Measurements from ENCODE around the gene UPB1.

DNA sequence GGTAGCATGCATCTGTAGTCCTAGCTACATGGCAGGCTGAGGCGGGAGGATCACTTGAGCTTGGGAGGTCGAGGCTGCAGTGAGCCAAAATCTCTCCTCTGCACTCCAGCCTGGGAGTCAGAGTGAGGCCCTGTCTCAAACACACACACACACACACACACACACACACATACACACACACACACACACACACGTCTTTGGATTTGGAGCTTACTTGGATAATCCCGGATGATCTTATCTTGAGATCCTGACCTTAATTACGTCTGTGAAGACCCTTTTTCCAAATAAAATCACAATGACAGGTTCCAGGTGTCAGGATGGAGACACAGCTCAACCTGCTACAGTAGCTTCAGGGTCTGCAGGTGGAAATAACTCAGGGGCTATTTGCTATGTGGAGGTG is 1.1 kb downstream of the UPB1 start:
- TF ChIP-seq, protein P1, sequence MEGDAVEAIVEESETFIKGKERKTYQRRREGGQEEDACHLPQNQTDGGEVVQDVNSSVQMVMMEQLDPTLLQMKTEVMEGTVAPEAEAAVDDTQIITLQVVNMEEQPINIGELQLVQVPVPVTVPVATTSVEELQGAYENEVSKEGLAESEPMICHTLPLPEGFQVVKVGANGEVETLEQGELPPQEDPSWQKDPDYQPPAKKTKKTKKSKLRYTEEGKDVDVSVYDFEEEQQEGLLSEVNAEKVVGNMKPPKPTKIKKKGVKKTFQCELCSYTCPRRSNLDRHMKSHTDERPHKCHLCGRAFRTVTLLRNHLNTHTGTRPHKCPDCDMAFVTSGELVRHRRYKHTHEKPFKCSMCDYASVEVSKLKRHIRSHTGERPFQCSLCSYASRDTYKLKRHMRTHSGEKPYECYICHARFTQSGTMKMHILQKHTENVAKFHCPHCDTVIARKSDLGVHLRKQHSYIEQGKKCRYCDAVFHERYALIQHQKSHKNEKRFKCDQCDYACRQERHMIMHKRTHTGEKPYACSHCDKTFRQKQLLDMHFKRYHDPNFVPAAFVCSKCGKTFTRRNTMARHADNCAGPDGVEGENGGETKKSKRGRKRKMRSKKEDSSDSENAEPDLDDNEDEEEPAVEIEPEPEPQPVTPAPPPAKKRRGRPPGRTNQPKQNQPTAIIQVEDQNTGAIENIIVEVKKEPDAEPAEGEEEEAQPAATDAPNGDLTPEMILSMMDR (IDR thresholded peaks at IDR 0.05) = no peak
- TF ChIP-seq POLR2A (IDR thresholded peaks at IDR 0.05) = no peak

All from adrenal gland (tissue), 5 donors.